Kidney (tissue), 14 donors: Measurements from ENCODE around the gene FBXO41. TPM values are rescaled to one million over a fixed set of nuclear protein-coding genes. Genes with fewer than 3 reads are reported as not detected.

Experiments used
- DNase-seq, 5 donors: peaks; one replicate each; pipeline ENCODE4 v3.0.0-alpha.2; 2013 to 2020
- FAIRE-seq: peaks from 2 replicates; lab custom pipeline; 2012; peaks lifted over from hg19 to GRCh38; lab: Jason Lieb, UNC
- H3K27ac ChIP-seq, 2 donors: one replicate each; pipeline ENCODE4 v1.7.0; 2013; ENCODE audit warnings: low read depth in 2 of 2, low read length in 2 of 2, inconsistent platforms in 1 of 2
- H3K27me3 ChIP-seq: one replicate; pipeline ENCODE4 v1.7.1; 2013; ENCODE audit warnings: low read length, inconsistent platforms; ENCODE audit not compliant: control insufficient read depth, insufficient read depth
- H3K36me3 ChIP-seq, 3 donors: one replicate each; pipeline versions ENCODE4 v1.7.0 to v1.7.1; 2013; ENCODE audit warnings: low read length in 3 of 3, control low read depth in 1 of 3, inconsistent platforms in 1 of 3; ENCODE audit not compliant: insufficient read depth in 3 of 3, control insufficient read depth in 2 of 3
- H3K4me1 ChIP-seq, 3 donors: one replicate each; pipeline versions ENCODE4 v1.7.0 to v1.7.1; 2013; ENCODE audit warnings: low read length in 3 of 3, inconsistent platforms in 1 of 3, low read depth in 1 of 3; ENCODE audit not compliant: control insufficient read depth in 2 of 3, insufficient read depth in 2 of 3
- H3K4me3 ChIP-seq, 3 donors: one replicate each; pipeline versions ENCODE4 v1.7.0 to v1.8.1; 2013; ENCODE audit warnings: low read length in 3 of 3, control low read depth in 1 of 3, inconsistent platforms in 1 of 3
- H3K9ac ChIP-seq, 3 donors: one replicate each; pipeline versions ENCODE4 v1.7.0 to v1.7.1; 2013; ENCODE audit warnings: low read length in 3 of 3, control low read depth in 1 of 3, inconsistent platforms in 1 of 3
- H3K9me3 ChIP-seq, 3 donors: one replicate each; pipeline versions ENCODE4 v1.7.0 to v1.7.1; 2013; ENCODE audit warnings: low read length in 3 of 3, control low read depth in 1 of 3, inconsistent platforms in 1 of 3; ENCODE audit not compliant: control insufficient read depth in 2 of 3, insufficient read depth in 1 of 3
- intact Hi-C: fragments of 100-400 bp; cut with DNase I; formaldehyde crosslinking; loops from one replicate; pipeline ENCODE4 v1.11.1; 2022
- polyA plus RNA-seq: library from polyadenylated mRNA; stranded (reverse); fragments of 350-450 nt; fragmentation: Illumina TruSeq; extraction: RNeasy Lipid Tissue Mini Kit (QIAGEN cat#74804); gene quantifications from one replicate; pipeline ENCODE4 v1.2.3, GENCODE V29; 2014; ENCODE audit warnings: low read depth, low replicate concordance; ENCODE audit not compliant: insufficient read depth
- total RNA-seq: library from RNA; stranded (reverse); fragmentation: NEBNext Ultra II Directional; extraction: Animal tissue kit (Norgen Biotek cat#: 25700); gene quantifications from one replicate; pipeline ENCODE4 v1.2.1, GENCODE V29; 2021
- TF ChIP-seq, protein P1 (sequence below): IDR thresholded peaks from 3 replicates; pipeline ENCODE4 v1.5.1; 2012; ENCODE audit warnings: mild to moderate bottlenecking, moderate library complexity, borderline replicate concordance; ENCODE audit not compliant: insufficient read depth; ENCODE audit errors: extremely low read depth
- donor health status: control.
- donor health status: control.
- donor health status: control.
- donor health status: control.
- donor health status: control.
- donor health status: DM: yes; HTN: yes; CAD: no.
- donor health status: Normal renal cell carcinoma (clear cell type).

FBXO41 gene
- total and polyA plus RNA-seq, 2 donors from 2014 or later = 0.49 to 5.2 TPM

DNA sequence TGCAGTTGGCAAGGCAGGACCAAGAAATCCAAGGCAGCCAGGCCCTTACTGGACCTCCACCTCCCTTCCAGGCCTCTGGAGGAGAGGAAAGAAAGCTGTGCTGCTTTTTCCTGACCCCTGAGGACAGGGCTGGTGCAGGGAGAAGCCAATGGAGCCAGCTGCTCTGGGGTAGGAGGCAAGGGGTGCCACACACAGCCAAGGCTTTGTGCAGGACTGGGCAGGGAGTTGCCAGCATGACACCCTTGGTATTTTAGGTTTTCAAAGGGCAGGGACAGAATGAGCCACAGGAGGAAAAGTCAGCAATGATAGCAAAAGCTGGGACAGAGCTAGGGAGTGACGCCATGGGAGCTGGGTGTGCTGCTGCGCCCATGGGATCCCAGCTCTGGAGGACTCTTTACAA, 27.3 kb downstream of the FBXO41 start:
- no peak for FAIRE-seq
- no peak overlapping the region for H3K27ac ChIP-seq
- no peaks in the 10 kb centered on the region for H3K9me3 ChIP-seq

GRCh38 chr2:73256618-73256922, 27.7 kb downstream of the FBXO41 start:
- TF ChIP-seq, protein P1, sequence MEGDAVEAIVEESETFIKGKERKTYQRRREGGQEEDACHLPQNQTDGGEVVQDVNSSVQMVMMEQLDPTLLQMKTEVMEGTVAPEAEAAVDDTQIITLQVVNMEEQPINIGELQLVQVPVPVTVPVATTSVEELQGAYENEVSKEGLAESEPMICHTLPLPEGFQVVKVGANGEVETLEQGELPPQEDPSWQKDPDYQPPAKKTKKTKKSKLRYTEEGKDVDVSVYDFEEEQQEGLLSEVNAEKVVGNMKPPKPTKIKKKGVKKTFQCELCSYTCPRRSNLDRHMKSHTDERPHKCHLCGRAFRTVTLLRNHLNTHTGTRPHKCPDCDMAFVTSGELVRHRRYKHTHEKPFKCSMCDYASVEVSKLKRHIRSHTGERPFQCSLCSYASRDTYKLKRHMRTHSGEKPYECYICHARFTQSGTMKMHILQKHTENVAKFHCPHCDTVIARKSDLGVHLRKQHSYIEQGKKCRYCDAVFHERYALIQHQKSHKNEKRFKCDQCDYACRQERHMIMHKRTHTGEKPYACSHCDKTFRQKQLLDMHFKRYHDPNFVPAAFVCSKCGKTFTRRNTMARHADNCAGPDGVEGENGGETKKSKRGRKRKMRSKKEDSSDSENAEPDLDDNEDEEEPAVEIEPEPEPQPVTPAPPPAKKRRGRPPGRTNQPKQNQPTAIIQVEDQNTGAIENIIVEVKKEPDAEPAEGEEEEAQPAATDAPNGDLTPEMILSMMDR = no peak
- intact Hi-C loops = no loop called here
- H3K9me3 ChIP-seq = no peaks in the 10 kb centered on the region
- FAIRE-seq (no peak), DNase-seq (no peak)
- H3K4me3 ChIP-seq = no peak overlapping the region
- H3K27ac ChIP-seq = no peak overlapping the region
- H3K36me3 ChIP-seq = peaks cover 0 to 14% (median 14%) of the 10 kb centered on the region in 3 donors
- no peaks in the 10 kb centered on the region for H3K27me3 ChIP-seq
- no peaks in the 10 kb centered on the region for H3K4me1 ChIP-seq
- no peak overlapping the region for H3K9ac ChIP-seq

More for the DNA sequence above, 27.3 kb downstream of the FBXO41 start:
- H3K4me1 ChIP-seq = no peaks in the 10 kb centered on the region
- intact Hi-C loops = no loop called here
- peaks cover 0 to 14% (median 10%) of the 10 kb centered on the region in 3 donors for H3K36me3 ChIP-seq
- H3K27me3 ChIP-seq = no peaks in the 10 kb centered on the region
- TF ChIP-seq, protein P1 = no peak
- DNase-seq = no peak
- no peak overlapping the region for H3K4me3 ChIP-seq
- no peak overlapping the region for H3K9ac ChIP-seq

- Histone ChIP-seq H3K9me3 (no peaks in the 10 kb centered on the region), H3K27me3 (no peaks in the 10 kb centered on the region), H3K27ac (no peak overlapping the region), H3K36me3 (peaks cover 0 to 17% (median 14%) of the 10 kb centered on the region in 3 donors), H3K4me3 (no peak overlapping the region), H3K4me1 (no peaks in the 10 kb centered on the region), H3K9ac (no peak overlapping the region)
- intact Hi-C loops = no loop called here
- FAIRE-seq (no peak), DNase-seq (no peak)
- TF ChIP-seq, protein P1 = no peak
Observed at GRCh38 chr2:73255907-73256617, 28.2 kb downstream of the FBXO41 start.
